NAMALWA (cell line): Measurements from ENCODE around the gene CHID1.
A peak's percentile ranks its signal among the peaks of the same experiment; 100 is the strongest.

Experiments
- DNase-seq: peaks from one replicate; pipeline ENCODE4 v3.0.0-alpha.2; 2015; ENCODE audit warnings: low spot score

Gene CHID1

DNA sequence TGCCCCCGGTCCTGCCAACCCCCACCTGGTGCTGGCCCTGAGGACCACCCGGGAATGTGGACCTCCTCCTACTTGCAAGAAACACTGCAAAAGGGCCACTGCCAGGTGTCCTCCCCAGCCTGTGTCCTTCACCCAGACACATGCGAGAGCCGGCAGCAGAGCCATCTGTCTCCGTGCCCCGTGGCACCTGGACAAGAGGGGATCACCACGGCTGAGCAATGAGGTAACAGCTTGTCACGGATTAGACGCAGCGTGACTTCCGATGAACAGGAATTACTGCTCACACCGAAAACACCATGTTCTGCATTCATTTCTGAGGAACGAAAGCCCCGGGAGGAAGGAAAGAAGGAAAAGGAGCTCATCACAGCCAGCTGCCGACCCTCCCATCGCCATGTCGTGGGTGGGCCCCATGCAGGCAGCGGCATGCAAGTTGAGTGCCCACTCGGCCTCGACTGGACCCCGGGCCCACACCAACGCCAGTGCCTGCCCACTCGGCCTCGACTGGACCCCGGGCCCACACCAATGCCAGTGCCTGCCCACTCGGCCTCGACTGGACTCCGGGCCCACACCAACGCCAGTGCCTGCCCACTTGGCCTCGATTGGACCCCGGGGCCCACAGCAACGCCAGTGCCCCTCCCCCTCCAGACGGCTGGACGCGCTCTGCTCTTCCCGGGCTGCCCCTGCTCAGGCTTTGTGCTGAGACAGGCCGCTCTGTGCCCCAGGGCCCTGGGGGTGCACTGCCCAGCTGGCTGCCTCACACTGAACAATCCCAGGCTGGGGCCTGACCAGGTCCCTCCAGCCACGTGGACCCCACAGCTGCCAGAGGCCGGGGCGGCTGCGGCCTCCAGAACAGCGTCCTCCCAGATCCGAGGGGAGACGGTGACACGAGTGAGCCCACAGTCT, 22.0 kb downstream of the CHID1 start:
- DNase-seq, result no peak

DNA sequence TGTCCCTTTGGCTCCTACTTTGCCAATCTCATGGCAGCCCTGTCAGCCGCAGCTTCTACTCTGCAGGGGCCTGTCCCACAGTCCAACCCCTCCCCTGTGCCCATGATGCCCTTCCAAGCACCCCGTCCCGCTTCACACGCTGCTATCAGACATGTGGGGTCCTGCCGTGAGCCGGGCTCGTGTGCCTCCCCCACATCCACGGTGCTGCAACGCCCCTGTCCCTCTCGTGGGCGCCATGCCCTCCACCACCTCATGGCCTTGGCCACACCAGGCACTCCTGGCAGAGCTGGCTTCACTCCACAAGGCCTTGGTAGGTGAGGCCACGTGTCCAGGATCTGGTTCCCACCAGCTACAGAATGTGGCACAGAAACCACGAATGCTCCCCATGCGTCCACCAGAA, 23.0 kb downstream of the CHID1 start:
- DNase-seq, result no peak

DNA sequence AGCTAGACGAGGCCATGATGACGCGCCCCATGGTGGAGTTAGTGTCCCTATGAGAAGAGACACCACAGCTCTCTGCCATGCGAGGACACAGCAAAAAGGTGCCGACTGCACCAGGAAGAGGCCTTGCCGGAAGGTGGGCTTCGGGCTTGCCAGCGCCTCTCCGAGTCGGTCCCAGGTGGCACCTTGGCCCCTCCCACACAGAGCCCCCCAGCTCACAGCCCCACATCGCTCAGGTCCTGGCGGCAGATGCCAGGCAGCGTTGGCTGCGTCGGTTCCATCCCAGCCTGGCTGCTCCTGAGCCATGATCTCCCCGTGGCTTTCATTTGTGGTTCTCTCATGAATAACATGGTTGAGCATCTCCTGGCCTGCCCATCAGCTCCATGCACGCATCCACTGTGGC, 24.0 kb downstream of the CHID1 start:
- no peak for DNase-seq

DNA sequence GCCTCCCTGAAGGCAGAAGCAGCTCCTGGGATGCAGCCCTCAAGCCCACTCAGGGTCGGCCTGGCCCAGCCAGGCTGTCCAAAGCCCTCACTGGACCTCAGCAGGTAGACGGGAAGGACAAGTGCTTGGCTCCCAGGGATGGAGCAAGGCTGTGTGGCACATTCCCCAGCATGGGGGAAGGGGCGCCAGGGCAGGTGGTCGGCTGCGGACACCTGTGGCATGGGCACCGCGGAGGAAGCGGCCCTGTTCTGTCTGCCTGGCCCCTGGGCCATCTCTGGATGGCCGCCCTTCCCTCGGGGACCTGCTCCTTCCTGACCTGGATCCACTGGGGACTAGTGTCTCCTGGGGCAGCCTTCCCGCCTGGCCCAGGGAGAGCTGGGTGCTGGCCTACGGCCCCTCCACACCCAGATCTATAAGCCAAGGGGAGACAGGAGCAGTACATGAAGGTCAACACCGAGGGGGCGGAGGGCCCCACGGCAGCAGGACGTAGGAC, 26.0 kb downstream of the CHID1 start:
- no peak for DNase-seq

DNA sequence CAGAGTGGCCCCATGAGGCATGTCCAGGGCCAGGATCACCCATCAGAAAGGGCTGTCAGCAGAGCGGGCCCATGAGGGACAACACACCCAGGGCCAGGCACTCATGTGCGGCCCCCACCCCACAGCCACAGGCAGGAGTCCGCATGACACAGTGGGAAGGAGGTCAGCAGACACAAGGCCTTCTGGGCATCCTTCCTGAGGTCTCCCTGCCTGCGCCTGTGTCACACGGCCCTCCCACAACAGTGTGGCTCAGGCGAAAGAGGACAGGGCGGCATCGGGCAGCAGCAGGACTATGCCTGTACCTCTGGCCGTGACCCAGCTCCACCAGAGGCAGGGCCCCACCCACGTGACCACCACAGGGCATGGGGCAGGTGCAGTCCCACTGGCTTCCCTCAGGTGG, 27.1 kb downstream of the CHID1 start:
- DNase-seq, result no peak

DNA sequence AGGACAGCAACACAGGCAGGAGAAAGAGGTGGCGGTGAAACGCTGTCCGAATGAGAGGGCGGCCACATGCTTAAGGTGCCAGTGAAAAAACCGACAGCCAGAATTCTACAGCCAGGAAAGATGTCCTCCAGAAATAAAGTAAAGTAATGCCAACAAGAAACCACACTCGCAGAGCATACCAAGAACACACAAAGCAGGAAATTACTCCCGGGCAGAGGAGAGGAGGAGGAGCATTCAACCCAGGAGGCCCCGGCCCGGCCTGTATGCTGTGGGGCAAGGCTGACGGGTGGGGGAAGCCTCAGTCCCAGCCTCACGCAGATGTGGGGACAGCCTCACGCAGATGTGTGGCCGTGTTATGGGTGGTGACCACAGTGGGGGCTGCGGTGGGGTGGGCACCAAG, 28.0 kb downstream of the CHID1 start:
- no peak for DNase-seq

DNA sequence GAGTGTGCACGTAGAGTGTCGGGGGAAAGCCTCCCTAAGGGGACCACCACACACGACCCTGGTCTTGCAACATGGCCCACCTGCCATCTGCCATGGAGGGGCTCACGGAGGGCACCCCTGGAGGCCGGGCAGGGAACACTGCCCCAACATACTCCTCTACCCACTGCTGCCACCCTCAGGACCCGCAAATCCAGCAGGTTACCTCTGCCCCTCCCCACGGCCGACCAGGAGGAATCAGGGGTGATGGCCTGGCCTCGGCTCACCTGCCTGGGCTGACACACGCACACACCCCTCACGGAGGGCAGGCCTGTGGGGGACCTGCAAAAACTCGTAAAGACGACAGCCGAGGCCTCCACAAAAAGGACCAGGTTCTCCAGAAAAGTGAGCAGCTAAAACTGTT, 30.2 kb downstream of the CHID1 start:
- DNase-seq, result no peak

DNA sequence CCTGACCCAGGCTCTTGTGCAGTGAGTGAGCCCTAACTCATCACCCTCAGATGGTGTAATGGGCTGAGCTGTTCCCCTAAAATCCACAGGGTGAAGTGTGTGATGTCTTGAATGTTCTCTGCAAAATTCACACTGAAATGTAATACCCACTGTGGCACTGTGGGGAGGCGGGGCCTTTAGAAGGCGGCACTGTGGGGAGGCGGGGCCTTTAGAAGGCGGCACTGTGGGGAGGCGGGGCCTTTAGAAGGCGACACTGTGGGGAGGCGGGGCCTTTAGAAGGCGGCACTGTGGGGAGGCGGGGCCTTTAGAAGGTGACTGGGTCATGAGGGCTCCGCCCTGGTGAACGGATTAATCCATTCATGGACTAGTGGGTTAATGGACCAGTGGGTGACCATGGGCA, 33.0 kb downstream of the CHID1 start:
- peak; percentile 81 for DNase-seq

DNA sequence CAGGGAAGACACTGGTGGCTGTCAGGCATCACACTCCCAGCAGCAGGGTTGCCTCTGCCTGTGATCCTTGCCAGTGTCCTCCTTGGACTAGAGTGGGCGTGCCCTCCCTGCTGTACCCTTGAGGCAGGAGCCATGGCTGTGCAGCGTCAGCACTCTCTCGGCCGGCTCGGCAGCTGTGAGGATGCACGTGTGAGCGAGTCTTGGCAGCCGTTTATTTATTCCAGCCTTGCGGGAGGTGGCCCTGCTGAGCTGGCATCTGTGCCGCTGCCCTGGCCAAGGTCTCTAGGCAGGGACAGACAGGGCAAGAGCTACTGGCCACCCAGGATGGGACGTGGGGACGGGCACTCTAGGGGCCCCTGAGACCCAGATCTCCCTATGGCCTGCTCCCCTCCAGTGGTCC, 34.1 kb downstream of the CHID1 start:
- no peak for DNase-seq

DNA sequence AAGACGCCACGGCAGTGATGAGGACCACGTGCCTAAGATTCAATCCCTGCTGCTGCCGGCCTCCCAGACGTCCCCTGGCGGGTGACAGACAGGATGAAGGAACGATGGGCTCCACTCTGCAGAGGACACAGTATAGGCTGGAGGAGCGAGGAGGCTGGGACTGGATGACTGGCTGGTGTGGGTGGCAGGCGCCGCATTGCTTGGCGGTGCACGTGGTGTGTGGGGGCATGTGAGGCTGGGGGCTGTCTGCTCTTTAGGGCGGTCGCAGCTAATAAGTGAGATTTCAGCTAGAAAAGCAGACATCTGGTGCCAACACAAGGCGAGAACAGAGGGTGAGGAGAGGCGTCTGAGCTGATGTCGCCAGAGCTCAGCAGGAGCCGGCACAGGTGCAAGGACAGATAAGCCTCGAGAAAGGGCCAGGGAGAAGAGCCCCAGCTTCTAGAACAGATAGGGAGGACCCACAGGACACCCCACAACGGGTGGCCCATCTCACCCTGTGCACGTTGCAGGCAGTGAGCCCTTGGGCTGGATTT, 34.8 kb downstream of the CHID1 start:
- no peak for DNase-seq

DNA sequence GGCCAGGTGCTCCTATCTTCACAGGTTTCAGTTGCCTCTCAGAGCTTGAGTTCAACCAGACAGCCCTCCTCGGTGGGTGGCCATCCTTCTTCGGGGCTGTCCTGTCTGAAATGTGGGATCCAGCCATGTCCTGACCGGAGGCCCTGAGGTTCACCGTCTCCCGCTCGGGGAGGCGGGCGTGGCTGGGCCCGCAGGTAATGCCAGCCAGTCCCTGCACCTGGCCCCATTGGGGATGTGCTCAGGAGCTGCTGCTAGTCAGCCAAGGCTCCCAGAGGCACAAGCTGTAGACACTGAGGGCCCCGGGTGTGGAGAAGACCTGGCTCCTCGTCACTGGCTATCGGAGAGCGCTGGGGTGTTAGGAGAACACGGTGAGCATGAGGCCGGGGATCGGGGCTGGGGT, 35.4 kb downstream of the CHID1 start:
- no peak for DNase-seq

DNA sequence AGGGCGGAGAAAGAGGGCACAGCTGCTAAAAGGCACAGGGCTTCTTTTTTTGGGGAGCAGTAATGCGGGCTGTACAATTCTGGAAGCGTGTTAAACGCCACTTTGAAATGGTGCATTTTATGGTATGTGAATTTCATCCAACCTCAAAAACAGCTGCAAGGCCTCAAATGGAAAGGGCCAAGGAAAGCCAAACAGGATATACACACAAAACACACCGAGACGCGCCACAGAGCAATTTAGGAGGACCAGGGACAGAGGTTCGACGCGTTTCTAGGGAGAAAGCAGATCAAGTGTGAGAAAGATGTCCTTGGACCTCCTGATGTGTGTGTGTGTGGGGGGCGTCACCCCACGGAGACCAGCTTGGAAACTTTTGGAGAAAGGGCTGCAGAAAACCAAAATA, 36.9 kb downstream of the CHID1 start:
- no peak for DNase-seq

DNA sequence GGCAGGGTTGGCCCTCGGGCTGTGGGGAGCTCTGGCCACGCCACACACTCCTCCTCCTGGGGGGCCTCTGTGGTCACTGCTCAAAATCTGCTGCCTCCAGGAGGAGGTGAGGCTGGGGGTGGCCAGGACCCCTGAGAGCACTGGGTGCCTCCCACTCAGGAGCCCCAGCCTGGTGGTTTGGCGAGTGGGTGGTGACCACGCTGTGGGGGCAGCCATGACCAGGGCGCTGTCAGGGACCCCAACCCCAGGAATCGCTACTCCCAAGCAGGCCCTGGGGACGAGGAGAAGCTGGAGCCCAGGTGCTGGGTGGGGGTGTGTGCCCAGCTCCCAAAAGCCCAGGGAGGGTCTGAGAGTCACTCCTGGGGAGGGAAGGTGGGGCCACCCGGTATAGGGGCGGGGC, 37.8 kb downstream of the CHID1 start:
- DNase-seq, result no peak

DNA sequence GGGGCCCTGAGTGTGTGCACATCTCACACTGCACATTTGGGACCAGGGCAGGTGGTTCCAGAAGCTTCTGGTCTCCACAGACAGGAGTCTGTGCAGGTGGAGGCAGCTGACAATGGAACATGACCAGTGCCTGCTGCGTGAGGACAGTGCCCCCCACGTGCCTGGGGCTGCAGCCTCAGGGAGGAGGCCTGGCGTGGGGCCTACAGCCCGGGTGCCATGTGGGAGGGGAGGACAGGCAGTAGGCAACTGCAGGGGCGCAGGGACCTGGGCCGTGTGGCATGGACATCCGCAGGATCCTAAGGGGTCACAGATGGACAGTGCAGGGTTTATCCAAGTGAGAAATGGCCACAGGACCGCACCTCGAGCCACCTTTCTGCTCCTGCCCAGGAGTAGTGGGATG, 39.1 kb downstream of the CHID1 start:
- no peak for DNase-seq

DNA sequence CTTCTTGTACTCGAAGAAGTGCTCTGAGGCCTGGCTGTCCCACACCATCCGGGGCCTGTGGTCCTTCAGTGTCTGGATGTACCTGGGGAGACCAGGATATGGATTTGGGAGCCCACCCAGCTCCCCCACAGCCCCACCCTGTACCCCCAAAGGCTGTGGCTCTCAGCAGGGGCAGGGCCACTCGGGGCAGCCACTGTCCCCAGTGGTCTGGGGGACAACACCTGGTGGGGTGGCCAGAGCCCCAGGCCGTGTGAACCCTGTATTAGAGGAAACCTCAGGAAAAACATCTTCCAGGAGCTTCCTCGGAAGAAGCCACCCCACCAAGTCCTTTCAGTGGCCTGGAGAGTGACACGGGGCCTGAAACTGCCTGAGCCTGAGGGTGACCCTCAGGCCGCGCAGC, 40.2 kb downstream of the CHID1 start:
- DNase-seq, result no peak

DNA sequence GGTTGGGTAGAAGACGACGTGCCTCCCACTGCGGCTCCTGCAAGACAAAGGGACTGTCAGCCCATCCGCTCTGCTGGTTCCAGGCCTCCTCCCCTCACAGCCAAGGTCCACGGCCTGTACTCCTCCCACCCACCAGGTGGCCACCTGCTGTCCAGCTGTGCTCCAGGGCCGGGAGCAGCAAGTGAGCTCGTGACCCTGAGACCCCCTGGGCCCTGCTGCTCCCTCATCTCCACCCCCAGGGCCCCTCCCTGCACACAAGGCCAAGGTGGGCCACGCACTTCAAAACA, 40.5 kb downstream of the CHID1 start:
- no peak for DNase-seq

DNA sequence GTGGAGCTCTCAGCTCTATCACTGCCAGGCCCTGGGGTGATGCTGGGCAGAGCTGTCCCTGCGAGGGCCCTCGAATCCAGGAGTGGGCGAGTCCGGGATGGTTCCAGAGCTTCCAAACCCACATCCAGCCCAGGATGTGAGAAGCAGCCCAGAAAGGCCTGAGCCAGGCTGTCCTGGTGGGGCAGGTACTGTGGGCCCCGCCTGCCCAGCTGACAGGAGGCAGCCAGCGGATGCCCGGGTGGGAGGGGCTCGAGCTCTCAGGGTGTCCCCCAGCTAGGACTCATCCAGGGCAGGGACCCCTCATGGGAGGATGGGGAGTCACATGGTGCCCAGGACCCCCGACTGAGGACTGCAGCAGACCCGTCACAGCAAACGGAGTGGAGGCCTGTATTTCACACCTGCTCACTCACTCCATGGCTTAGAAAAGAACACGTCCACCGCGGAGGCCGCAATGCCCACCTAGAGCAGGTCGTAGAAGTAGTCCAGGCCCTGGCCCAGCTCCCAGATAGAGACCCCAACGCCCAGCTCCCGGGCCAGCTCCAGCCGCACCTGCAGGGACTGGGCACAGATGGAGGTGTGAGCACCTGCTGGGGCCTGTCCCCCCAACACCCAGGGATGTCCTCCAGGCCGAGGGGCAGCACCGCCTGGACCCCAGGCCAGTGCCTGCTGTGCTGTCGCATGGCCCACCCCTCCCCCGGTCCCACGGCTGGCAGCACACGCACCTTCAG, 41.0 kb downstream of the CHID1 start:
- DNase-seq, result no peak

DNA sequence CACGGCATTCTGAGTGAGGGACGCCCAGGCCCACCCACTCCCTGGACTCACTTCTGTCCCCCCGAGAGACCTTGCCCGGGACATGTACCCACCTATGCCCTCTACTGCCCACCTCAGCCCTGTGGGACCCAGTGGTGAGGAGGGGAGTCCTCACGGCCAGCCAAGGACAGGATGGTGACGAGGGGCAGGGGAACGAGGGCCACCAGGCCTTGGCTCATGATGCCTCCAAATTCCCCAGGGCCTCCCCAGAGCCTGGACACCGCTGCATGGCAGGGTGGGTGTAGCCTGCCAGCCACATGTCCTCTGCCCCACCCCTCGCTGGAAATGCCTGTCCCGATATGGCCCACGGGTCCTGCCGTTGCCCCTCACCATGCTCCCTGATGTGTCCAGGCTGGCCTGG, 41.8 kb downstream of the CHID1 start:
- DNase-seq, result no peak

DNA sequence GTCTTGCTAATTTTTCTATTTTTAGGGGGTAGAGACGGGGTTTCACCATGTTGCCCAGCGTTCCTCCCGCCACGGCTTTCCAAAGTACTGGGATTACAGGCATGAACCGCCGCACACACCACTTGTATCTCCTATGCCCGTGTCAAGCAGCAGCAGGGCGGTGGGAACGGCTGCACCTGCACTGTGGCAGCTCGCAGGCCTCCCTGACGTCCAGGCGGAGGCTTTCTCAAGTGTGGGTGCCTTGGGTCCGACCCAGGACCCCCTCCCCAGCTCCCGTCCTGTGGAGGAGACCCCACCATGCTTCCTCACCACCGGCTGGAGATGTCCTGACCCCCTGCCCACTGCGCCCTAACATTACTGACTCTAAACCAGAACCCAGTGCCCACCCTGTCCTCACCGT, 42.2 kb downstream of the CHID1 start:
- DNase-seq, result no peak

DNA sequence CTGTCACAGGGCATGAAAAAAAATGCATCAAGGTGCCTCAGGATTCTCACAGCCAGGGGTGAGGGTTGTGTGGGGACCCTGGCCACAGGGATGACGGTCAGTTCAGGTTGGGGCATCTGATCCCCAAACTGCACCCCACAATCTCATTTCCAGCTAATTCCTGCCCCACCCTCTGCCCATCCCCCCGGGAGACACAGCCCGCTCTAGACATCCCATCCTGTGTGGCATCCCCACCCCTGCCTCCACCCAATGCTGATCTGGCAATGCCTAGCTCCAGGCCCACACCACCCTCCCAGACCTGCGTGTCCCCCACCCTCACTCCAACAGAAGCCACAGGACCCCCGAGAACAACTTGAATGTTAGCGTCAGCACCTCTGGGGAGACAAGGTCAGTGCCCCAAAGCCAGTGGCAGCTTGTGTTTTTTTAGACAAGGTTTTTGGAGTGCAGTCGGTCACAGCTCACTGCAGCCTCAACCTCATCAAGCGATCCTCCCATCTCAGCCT, 42.7 kb downstream of the CHID1 start:
- no peak for DNase-seq

DNA sequence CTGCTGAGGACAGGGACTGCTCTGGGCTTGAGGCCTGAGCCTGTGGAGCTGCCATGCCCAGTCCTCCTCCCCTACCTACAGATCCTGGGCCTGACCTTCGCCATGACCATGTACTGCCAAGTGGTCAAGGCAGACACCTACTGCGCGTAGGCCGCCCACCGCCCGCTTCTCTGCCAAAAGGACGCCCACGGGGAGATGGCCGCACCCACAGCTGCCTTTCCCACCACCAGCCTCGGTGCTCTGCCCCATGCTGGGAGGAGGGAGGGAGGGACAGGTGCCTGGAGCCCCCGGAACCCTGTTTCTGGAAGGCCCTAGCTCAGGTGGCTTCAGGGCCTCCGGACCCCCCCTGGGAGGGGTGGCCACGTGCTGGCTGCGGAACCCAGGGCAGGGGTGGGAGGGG, 44.1 kb downstream of the CHID1 start:
- no peak for DNase-seq

DNA sequence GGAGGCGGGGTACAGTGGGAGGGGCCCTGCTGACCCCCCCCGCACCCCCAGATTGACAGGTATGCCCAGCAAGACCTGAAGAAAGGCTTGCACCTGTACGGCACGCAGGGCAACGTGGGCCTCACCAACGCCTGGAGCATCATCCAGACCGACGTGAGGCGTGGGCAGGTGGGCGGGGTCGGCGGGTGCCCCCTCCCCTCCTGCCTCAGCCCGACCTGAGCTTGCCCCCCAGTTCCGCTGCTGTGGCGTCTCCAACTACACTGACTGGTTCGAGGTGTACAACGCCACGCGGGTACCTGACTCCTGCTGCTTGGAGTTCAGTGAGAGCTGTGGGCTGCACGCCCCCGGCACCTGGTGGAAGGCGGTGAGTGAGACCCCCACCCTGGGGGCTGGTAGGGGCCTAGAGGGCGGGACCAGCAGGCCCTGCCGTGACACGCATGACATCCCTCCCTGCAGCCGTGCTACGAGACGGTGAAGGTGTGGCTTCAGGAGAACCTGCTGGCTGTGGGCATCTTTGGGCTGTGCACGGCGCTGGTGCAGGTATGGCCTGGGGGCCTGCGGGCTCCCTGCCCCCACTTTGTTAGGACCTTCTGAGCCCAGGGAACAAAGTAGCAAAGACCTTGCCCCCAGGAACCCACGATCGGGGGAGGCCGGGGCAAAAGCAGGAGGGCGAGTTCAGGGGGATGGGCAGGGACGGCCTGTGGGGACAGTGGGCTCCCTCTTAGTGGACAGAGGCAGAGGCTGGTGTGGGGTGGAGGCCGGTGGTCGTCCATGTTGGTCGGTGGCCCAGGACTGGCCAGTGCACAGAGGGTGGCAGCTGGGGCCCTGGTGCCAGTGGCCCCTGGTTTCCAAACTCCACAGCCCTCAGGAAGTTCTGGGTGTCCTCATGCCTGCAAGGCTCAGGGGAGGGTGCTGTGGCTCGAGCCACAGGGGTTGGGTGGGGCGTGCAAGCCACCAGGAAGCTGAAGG, 44.9 kb downstream of the CHID1 start:
- no peak for DNase-seq
